Adipose tissue (tissue), 3 donors: ENCODE measurements around the gene ZNF750. TPM values are rescaled to one million over a fixed set of nuclear protein-coding genes. Genes with fewer than 3 reads are reported as not detected.
"Not testable (repeated sequence)": the region's sequence is repeated elsewhere in the genome, so short reads cannot be mapped to it uniquely, and the experiment has no call there.

Experiments used
- H3K27ac ChIP-seq: one replicate; pipeline ENCODE4 v1.5.1; 2013; ENCODE audit warnings: low read depth, low read length
- WGBS, 3 donors: extraction: QIAGEN DNeasy Blood & Tissue Kit; methylation state at CpG; one replicate each; pipeline ENCODE4 v1.1.7; 2013; 5-methylcytosine and 5-hydroxymethylcytosine counted together
- polyA plus RNA-seq, 3 donors: library from polyadenylated mRNA; stranded (reverse); fragments of 200-250 nt; gene quantifications; one replicate each; pipeline ENCODE4 v1.2.3, GENCODE V29; 2013
- donor health status: healthy with polysubstance abuse.
- donor health status: Bipolar disorder and iron deficiency.
- donor health status: healthy.

The ZNF750 gene
- polyA plus RNA-seq, 3 donors: 0.03 to 0.33 (median 0.22) TPM

- no peak overlapping the region for H3K27ac ChIP-seq
- 89 to 94% (median 92%) methylated on average over 18 of the region's 18 CpGs for WGBS, 3 donors
These were observed 51.4 kb downstream of the ZNF750 start for GRCh38 chr17:82788206-82789001.

- 65 to 84% (median 70%) methylated on average over 27 of the region's 27 CpGs for WGBS, 3 donors
- no peak overlapping the region for H3K27ac ChIP-seq
These were observed 52.6 kb downstream of the ZNF750 start for GRCh38 chr17:82787081-82787848.

GRCh38 chr17:82786427-82786826 is 53.4 kb downstream of the ZNF750 start:
- H3K27ac ChIP-seq: no peak overlapping the region
- WGBS, 3 donors: 78 to 98% (median 94%) methylated on average over 9 to 10 of the region's 10 CpGs

GRCh38 chr17:82785581-82785980 is 54.2 kb downstream of the ZNF750 start:
- 95 to 99% (median 96%) methylated on average over 8 to 16 of the region's 16 CpGs for WGBS, 3 donors
- H3K27ac ChIP-seq: not testable (repeated sequence)

GRCh38 chr17:82783498-82783897 is 56.3 kb downstream of the ZNF750 start:
- WGBS, 3 donors: 91 to 93% (median 93%) methylated on average over 18 of the region's 18 CpGs

GRCh38 chr17:82782657-82783207 is 57.1 kb downstream of the ZNF750 start:
- no peak overlapping the region for H3K27ac ChIP-seq
- 52 to 83% (median 62%) methylated on average over 42 of the region's 42 CpGs for WGBS, 3 donors

More at GRCh38 chr17:82783498-82783897, 56.3 kb downstream of the ZNF750 start:
- no peak overlapping the region for H3K27ac ChIP-seq

GRCh38 chr17:82781894-82782274 is 57.9 kb downstream of the ZNF750 start:
- 19 to 23% (median 19%) methylated on average over 8 of the region's 8 CpGs for WGBS, 3 donors

GRCh38 chr17:82780971-82781893 is 58.6 kb downstream of the ZNF750 start:
- WGBS, 3 donors: 76 to 81% (median 81%) methylated on average over 27 of the region's 27 CpGs
- no peak overlapping the region for H3K27ac ChIP-seq

More at GRCh38 chr17:82781894-82782274, 57.9 kb downstream of the ZNF750 start:
- H3K27ac ChIP-seq: no peak overlapping the region

- 65 to 83% (median 81%) methylated on average over 12 of the region's 12 CpGs for WGBS, 3 donors
- no peak overlapping the region for H3K27ac ChIP-seq
These were observed 59.6 kb downstream of the ZNF750 start for GRCh38 chr17:82780195-82780594.

GRCh38 chr17:82779541-82779940 is 60.3 kb downstream of the ZNF750 start:
- WGBS, 3 donors: 92 to 93% (median 93%) methylated on average over 23 of the region's 23 CpGs
- no peak overlapping the region for H3K27ac ChIP-seq

Other genes with a start within 250 kb of the ZNF750 start
- 10 to 100 TPM; 53.3 to 71.9 (median 65.0) TPM for gene WDR45B, start 191.6 kb downstream of the ZNF750 start, polyA plus RNA-seq
- 10 to 100 TPM in 1 of 3 donors, 1 to 10 TPM in 2; 6.1 to 12.5 (median 8.6) TPM for gene RAB40B, start 141.3 kb downstream of the ZNF750 start, polyA plus RNA-seq
- gene FN3KRP, start 123.3 kb downstream of the ZNF750 start, polyA plus RNA-seq: 10 to 100 TPM; 16.3 to 23.3 (median 22.4) TPM
- 10 to 100 TPM; 12.3 to 17.8 (median 14.1) TPM for gene FN3K, start 104.4 kb downstream of the ZNF750 start, polyA plus RNA-seq
- 100 to 1,000 TPM in 1 of 3 donors, 10 to 100 TPM in 2; 42.1 to 145 (median 65.1) TPM for gene TBCD, start 88.0 kb downstream of the ZNF750 start, polyA plus RNA-seq
- gene METRNL, start 239.6 kb upstream of the ZNF750 start, polyA plus RNA-seq: 100 to 1,000 TPM in 1 of 3 donors, 10 to 100 TPM in 2; 23.5 to 134 (median 93.3) TPM